NCI-H345 treated with DMSO at 0.1 percent for 48 hours (cell line): Measurements from ENCODE around the gene DCAF5.
"Not testable (repeated sequence)": the region's sequence is repeated elsewhere in the genome, so short reads cannot be mapped to it uniquely, and the experiment has no call there.

Experiments used
- DNase-seq: peaks from one replicate; lab custom pipeline; 2025; ENCODE audit not compliant: unreplicated experiment; lab: John Stamatoyannopoulos, UW

The DCAF5 gene

DNA sequence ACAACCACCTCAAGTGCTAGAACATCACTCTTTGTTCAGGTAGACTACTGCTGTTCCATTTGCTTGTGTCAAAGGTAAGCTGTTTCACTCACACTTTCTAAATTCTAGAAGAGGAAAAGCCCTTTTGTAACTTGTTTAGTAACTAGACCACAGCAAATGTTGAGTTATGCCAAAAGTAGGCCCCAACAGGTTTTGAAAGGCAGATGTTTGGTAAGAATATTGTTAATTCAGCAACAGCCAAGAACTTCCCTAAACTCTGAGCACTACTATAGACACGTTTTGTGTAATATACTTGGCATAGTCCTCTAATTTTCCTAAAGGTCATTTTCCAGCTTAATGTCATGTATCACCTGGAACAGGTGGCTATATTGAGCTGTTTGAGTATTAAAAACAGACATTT lies 79.0 kb downstream of the DCAF5 start:
- DNase-seq = no peak

- no peak for DNase-seq
Measured at GRCh38 chr14:69073429-69073828, 79.5 kb downstream of the DCAF5 start.

DNA sequence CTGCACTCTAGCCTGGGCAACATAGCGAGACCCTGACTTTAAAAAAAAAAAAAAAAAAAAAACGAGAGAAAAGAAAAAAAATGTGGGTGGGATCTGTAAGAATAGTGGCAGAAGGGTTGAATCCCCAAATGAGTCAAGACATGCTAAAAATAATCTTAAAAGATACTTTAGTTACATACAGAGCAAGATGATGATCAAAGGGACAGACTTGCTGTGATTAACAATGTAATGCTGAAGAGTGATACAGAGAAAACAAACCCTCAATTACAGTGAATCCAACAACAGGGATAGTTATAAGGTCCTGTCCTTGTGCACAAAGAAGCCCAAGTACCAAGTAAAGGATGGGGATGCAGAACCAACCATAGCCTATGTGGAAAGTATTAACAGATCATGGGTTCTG lies 80.3 kb downstream of the DCAF5 start:
- no peak for DNase-seq

DNA sequence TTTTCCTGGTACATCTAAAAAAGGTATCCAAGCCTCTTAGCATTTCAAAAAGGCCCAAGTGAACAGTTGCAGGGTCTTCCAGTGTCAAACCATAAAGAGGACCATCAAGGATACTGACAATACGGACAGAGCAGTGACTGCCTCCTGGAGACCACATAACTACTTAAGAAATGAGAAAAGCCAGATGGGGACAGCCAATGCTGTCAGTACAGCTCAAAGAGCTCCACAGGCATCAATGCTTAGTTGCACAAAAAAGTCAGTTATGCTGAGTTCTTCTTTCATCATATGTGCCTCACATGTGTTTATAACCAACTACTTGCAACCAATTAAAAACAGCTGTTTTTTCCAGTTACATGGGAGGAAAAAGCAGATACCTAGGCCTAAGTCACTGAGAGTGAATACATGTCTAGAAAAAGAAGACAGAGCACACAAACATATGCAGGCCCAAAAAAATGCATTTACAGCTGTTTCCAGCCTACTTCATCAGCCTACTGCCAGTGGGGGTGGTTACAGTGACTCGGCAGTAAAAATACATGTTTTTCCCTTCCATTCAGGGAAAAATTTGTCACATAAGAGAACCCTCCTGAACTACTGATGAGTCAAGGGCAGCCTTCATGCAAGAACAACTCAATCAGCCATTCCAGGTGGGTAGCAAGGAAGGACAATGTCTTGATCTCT lies 84.0 kb downstream of the DCAF5 start:
- no peak for DNase-seq

- no peak for DNase-seq
Measured at GRCh38 chr14:69066396-69067171, 86.3 kb downstream of the DCAF5 start.

GRCh38 chr14:69065934-69066333 lies 87.0 kb downstream of the DCAF5 start:
- DNase-seq = not testable (repeated sequence)

GRCh38 chr14:69064596-69064995 lies 88.3 kb downstream of the DCAF5 start:
- no peak for DNase-seq

DNA sequence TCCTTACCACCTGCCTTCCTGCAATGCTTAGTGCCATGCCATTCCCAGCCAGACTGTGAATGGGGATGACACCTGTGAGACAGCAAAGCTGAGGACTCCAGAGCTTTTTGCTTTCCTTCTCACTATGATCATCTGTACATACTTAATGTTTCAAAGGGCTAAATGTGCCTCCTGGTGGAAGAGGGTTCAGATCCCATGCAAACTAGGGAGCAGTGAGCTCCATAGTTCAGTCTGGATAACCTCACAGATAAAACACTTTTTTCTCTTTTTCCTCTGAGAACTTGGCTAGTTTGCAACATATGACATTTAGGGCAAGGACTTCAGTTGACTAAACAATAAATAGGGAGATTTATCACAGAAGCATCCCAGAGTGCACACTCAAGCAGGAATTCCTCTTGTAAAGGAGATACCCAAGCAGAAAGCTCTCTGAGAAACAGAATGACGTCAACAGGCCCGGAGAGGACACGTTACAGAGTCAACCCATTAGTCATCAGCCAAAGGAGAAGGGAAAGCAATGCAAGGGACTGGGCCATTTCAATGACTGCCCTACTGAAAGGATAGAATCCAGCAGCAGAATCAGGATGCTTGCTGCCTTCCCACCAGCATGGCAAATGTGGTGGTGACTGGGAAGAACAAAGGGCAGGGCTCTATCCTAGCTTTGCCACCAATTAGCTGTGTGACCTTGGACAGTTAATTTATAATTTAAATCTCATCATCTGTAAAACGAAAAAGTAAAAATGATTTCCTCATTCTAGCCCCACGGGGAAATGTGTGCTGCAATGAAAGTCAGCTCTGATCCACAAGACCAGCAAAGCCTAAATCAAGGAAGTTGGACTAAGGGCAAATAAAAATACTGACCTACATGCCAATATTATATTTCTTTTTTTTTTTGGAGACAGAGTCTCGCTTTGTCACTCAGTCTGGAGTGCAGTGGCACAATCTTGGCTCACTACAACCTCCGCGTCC lies 93.0 kb downstream of the DCAF5 start:
- DNase-seq = no peak

- DNase-seq = no peak
Measured at GRCh38 chr14:69055999-69056788, 96.7 kb downstream of the DCAF5 start.

DNA sequence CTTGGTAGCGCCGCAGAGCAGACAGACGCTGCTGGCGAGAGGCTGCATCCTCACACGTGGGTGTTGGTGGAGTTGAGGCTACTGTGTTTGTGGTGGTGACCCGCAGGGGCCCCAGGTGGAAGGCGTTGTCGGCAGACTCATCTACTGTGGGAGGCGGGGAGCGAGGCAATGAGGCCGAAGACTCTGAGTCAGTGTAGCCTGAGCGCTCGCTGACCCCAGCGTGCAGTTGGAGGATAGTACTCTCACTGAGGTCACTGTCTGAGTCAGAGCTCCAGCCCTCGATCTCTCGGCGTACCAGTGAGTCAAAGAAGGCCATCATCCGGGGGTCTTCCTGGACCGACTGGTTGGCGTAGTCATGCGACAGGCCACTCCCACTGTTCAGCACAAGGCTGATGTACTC lies 97.8 kb downstream of the DCAF5 start:
- no peak for DNase-seq

GRCh38 chr14:69054030-69054429 lies 98.9 kb downstream of the DCAF5 start:
- DNase-seq = no peak

DNA sequence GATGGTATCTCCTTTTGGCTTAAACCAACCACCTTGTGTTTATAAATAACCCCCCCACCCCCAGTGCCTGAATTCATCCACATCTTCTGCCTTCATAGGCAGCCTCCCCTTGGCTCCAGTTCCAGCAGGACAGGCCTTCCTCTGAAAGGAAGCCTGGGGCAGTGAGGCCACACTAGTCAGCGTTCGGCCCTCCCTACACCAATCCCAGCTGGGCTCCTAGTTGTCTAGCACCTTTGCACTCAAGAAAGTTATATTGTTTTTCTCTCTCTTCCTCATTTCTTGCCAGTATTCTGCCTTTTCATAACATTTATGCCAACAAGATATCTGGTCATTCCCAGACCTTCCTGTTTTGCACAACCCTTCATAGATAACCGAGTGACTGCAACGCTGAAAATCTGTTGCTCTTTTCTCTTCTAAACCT lies 100.7 kb downstream of the DCAF5 start:
- DNase-seq = no peak

DNA sequence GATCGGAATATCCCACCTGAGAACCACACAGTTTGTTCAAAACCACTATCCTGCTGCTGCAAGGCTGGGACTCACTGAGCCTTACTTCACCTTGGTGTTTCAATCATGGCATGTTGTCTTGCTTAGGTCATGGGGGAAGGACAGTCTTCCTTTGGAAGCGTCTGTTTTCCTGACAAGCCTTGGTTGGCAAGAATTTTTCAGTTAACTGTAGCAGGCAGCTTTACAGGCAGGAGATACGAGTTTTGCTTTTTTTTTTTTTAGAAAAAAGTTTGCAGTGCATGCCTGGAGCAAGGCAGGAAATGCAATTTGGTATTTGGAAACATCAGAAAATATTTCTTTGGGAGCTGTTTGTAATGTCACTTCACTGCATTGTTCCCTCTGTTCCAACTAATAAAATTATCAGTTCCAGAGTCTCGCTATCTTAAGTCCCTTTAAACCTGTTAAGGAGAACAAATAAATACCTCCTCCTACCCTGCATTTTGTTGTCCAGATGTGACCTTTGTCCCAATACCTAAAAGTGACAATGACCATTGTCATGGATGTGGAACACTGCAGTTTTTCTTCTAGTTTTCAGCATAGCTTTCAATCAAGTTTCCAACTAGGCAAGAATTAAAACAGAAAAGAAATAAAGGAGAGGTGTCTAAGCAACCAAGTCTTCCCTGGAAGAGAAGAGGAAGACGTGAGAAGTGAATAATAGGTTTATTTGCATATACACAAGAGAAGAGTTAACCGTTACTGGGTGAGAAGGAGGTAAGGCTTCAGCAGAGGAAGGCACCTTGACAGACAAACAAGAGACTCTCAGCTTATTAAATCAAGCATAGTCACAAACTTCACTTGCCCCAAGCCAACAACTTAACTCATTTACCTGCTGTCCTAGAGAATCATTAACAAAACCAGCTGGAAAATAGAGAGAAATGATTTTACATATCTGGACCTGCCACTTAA lies 102.4 kb downstream of the DCAF5 start:
- no peak for DNase-seq

DNA sequence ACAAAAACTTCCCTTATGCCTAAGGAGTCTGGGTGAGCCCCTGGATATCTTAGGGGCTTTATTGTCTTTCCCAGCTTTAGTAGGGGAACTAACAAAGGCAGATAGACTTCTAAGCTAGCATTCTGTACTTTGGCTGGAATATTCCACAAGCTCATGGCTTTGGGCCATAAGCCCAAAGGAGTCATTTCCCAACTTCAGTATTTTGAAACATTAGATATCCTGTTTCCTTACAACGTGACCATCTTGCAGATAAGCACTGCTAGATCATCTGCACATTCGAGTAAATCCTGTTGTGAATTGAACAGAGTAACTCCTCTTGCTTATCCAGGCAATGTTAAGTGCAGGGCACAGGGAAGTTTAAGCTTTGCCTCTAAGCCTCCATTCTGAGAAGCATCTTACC lies 103.2 kb downstream of the DCAF5 start:
- DNase-seq = no peak

DNA sequence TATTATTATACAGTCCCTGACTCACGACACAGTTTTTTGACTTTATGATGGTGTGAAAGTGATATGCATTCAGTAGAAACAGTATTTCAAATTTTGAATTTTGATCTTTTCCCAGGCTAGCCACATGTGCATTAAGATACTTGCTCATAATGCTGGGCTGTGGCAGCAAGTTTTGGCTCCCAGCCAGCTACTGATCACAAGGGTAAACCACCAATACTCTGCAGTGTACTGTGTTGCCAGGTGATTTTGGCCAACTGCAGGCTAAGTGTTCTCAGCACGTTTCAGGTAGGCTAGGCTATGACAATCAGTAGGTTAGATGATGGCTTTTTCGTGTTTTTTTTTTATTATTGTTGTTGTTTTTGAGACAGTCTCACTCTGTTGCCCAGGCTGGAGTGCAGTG lies 104.5 kb downstream of the DCAF5 start:
- DNase-seq = peak; percentile 71

GRCh38 chr14:69047255-69047654 lies 105.7 kb downstream of the DCAF5 start:
- no peak for DNase-seq

DNA sequence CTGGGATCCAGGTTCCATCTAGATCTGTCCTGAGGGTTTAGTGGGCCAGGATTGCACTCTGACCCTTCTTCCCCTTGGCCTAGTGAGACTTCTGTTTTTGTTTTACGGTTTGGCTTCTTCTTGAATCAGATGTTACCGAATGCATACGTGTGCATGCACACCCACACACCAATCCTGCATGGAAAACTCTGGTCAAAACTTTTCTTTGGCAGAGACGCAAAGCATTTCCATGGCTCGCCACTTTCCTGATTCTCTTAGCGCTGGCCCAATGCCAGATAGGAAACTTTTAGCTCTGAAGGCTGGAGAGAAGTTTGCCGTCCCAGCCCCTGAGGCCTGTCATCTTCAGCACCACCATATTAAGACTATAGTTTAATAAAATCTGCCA lies 106.5 kb downstream of the DCAF5 start:
- no peak for DNase-seq

GRCh38 chr14:69045857-69046475 lies 107.0 kb downstream of the DCAF5 start:
- no peak for DNase-seq

DNA sequence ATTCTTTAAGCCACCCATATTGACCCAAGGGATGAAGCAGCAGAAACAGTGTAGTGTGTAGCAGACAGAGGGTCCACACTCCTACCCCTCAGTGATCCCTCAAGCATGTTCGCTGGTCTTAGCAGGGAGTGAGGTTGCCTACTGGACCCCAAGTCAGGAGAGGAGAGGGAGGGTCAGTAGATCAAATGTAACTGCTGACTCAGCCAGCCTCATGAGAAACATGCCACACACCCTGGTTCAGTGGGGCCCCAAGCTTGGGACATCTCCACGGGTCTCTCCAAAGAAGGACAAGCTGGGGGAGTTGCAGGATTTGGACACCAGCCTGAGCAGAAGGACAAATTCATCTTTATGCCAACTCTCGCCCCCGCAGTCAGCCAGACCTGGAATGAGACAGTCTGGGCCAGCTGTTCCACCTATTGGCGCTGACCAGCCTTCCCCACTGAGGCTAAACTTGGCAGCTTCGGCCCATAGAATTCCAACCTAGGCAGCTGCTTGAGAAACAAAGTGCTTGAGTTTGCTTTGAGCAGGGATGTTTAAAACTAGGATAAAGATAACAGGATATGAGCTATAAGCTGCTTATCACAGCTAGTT lies 107.9 kb downstream of the DCAF5 start:
- no peak for DNase-seq
